ENCODE measurements around the gene RORC. TPM values are rescaled to one million over a fixed set of nuclear protein-coding genes. Genes with fewer than 3 reads are reported as not detected.

The RORC gene
- polyA plus RNA-seq, 3 donors, result 0.03 TPM; not detected in 2

DNA sequence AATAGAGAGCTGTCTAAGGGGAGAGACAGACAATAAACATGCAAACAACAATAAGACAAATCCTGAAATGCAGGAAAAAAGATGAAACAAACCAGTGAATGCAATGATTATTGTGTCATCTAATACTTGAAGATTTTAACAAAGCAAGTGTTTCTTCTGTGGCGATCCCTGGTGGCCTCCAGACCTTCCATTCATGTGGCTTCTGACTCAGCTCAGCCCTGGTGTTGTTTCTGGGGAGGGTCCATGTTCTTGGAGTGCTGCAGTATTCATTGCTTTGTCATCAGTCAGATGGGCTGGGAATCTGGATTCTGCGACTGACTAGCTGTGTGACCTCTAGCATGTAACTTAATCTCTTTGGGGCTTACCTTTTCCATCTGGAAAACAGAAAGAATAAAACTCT is 9.5 kb upstream of the RORC start:
- H3K36me3 ChIP-seq (replicated peaks in 1 of 2; ENCODE audit: control insufficient read depth in 1 of 2, insufficient read depth in 2 of 2, low read length in 2 of 2), result no peaks in the 10 kb centered on the region
- no peak overlapping the region for H3K4me3 ChIP-seq (replicated peaks in 1 of 3; ENCODE audit: low read depth in 2 of 3, low read length in 3 of 3)
- peaks cover 25 to 41% of the 10 kb centered on the region in 2 donors for H3K4me1 ChIP-seq (ENCODE audit: control insufficient read depth in 1 of 2, insufficient read depth in 2 of 2, low read length in 2 of 2)
- intact Hi-C loops (cut with micrococcal nuclease), result no loop called here
- H3K9me3 Mint-ChIP-seq, result peaks cover 0 to 21% (median 14%) of the 10 kb centered on the region in 7 donors
- H3K27ac ChIP-seq (ENCODE audit: low read depth in 1 of 2, low read length in 2 of 2), result no peak overlapping the region
- DNase-seq, result no peak
- peaks cover 54 to 76% (median 67%) of the 10 kb centered on the region in 3 donors for H3K27me3 Mint-ChIP-seq (ENCODE audit: low read depth in 3 of 3)
- H3K36me3 Mint-ChIP-seq, result peaks cover 6 to 13% of the 10 kb centered on the region in 2 donors
- no peaks in the 10 kb centered on the region for H3K79me2 ChIP-seq (ENCODE audit: insufficient read depth, low read length)
- H3K4me3 Mint-ChIP-seq, result peak overlapping the region in 1 of 2 donors; percentile 91
- H4K20me1 ChIP-seq (ENCODE audit: insufficient read depth, low read length), result no peaks in the 10 kb centered on the region
- H3K27me3 ChIP-seq (ENCODE audit: control insufficient read depth in 2 of 2, insufficient read depth in 2 of 2, low read length in 2 of 2), result peaks cover 50 to 72% of the 10 kb centered on the region in 2 donors
- TF ChIP-seq CTCF (IDR thresholded peaks at IDR 0.05), result no peak
- peaks cover 34% of the 10 kb centered on the region for H3K4me1 Mint-ChIP-seq
- 100% methylated on average over 2 of the region's 2 CpGs for WGBS (ENCODE audit: insufficient coverage)
- H3K9me3 ChIP-seq (replicated peaks in 1 of 2; ENCODE audit: control insufficient read depth in 1 of 2, insufficient read depth in 1 of 2, low read length in 2 of 2), result peaks cover 0 to 22% of the 10 kb centered on the region in 2 donors
- no peak overlapping the region for H2AFZ ChIP-seq (ENCODE audit: insufficient read depth, low read depth, low read length, poor library complexity, severe bottlenecking)
- H3K9ac ChIP-seq (ENCODE audit: insufficient read depth, low read length, poor library complexity, severe bottlenecking), result no peak overlapping the region
- H3K27ac Mint-ChIP-seq, result no peak overlapping the region
- H3K4me2 ChIP-seq (replicated peaks; ENCODE audit: extremely low read depth, low read length, poor library complexity, severe bottlenecking), result no peak overlapping the region

DNA sequence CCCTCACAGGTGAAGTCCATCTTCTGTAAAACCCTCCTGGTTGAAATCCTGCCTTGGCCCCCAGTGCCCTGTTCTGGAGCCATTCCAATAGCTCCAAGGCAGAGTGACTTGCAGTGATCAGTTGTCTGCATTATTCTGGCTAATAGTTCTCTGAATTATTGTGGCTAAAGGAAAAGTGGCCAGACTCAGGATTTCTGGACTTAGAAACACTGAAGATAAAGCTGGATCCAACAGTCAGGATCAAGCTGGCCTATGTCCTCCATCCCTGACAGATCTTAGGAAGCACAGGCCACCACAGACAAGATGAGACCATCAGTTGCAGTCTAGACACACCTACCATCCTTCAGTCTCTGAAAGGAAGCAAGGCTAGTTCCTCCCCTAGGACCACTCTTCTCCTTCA is 8.8 kb upstream of the RORC start:
- Mint-ChIP-seq H3K4me3 (peak overlapping the region in 1 of 2 donors; percentile 91), H3K36me3 (peaks cover 6 to 13% of the 10 kb centered on the region in 2 donors), H3K27me3 (ENCODE audit: low read depth in 3 of 3) (peaks cover 54 to 80% (median 67%) of the 10 kb centered on the region in 3 donors), H3K9me3 (peaks cover 0 to 21% (median 14%) of the 10 kb centered on the region in 7 donors), H3K4me1 (peaks cover 41% of the 10 kb centered on the region), H3K27ac (no peak overlapping the region)
- no peaks in the 10 kb centered on the region for H3K36me3 ChIP-seq (replicated peaks in 1 of 2; ENCODE audit: control insufficient read depth in 1 of 2, insufficient read depth in 2 of 2, low read length in 2 of 2)
- H3K9ac ChIP-seq (ENCODE audit: insufficient read depth, low read length, poor library complexity, severe bottlenecking), result peak overlapping the region; percentile 15
- H3K27ac ChIP-seq (ENCODE audit: low read depth in 1 of 2, low read length in 2 of 2), result no peak overlapping the region
- peaks cover 25 to 48% of the 10 kb centered on the region in 2 donors for H3K4me1 ChIP-seq (ENCODE audit: control insufficient read depth in 1 of 2, insufficient read depth in 2 of 2, low read length in 2 of 2)
- peaks cover 50 to 72% of the 10 kb centered on the region in 2 donors for H3K27me3 ChIP-seq (ENCODE audit: control insufficient read depth in 2 of 2, insufficient read depth in 2 of 2, low read length in 2 of 2)
- DNase-seq, result no peak
- no peaks in the 10 kb centered on the region for H4K20me1 ChIP-seq (ENCODE audit: insufficient read depth, low read length)
- H3K79me2 ChIP-seq (ENCODE audit: insufficient read depth, low read length), result no peaks in the 10 kb centered on the region
- no peak for TF ChIP-seq CTCF (IDR thresholded peaks at IDR 0.05)
- no peak overlapping the region for H3K4me2 ChIP-seq (replicated peaks; ENCODE audit: extremely low read depth, low read length, poor library complexity, severe bottlenecking)
- peaks cover 0 to 22% of the 10 kb centered on the region in 2 donors for H3K9me3 ChIP-seq (replicated peaks in 1 of 2; ENCODE audit: control insufficient read depth in 1 of 2, insufficient read depth in 1 of 2, low read length in 2 of 2)
- H2AFZ ChIP-seq (ENCODE audit: insufficient read depth, low read depth, low read length, poor library complexity, severe bottlenecking), result no peak overlapping the region
- intact Hi-C loops (cut with micrococcal nuclease), result no loop called here
- H3K4me3 ChIP-seq (replicated peaks in 1 of 3; ENCODE audit: low read depth in 2 of 3, low read length in 3 of 3), result no peak overlapping the region
